KMS-11 (cell line): Measurements from ENCODE around the gene PPP1R15B.

Source experiments
- H2AFZ ChIP-seq: fragments of 200-600 bp; sonication (generic); 2 replicates; pipeline ENCODE4 v1.6.1; 2016; ENCODE audit warnings: antibody characterized with exemption, mixed run types, low read depth
- H3K27ac ChIP-seq: fragments of 200-600 bp; sonication (generic); 2 replicates; pipeline ENCODE4 v1.6.1; 2016; ENCODE audit warnings: mild to moderate bottlenecking, mixed run types
- H3K27me3 ChIP-seq: fragments of 200-600 bp; sonication (generic); 2 replicates; pipeline ENCODE4 v1.6.1; 2017; ENCODE audit warnings: mild to moderate bottlenecking, low read depth, mixed run types, moderate library complexity; ENCODE audit not compliant: insufficient read depth
- H3K36me3 ChIP-seq: fragments of 200-600 bp; sonication (generic); 2 replicates; pipeline ENCODE4 v1.6.1; 2017; ENCODE audit warnings: mild to moderate bottlenecking, mixed run types; ENCODE audit not compliant: insufficient read depth
- H3K4me1 ChIP-seq: fragments of 200-600 bp; sonication (generic); 2 replicates; pipeline ENCODE4 v1.6.1; 2016; ENCODE audit warnings: mild to moderate bottlenecking, low read depth, mixed run types; ENCODE audit not compliant: poor library complexity, severe bottlenecking
- H3K4me2 ChIP-seq: fragments of 200-600 bp; sonication (generic); 2 replicates; pipeline ENCODE4 v1.7.0; 2016; ENCODE audit warnings: mild to moderate bottlenecking, mixed run types
- H3K4me3 ChIP-seq: fragments of 200-600 bp; sonication (generic); IDR thresholded peaks from 2 replicates; pipeline ENCODE4 v1.6.1; 2017; ENCODE audit warnings: low read depth, low read length, mixed read lengths; ENCODE audit not compliant: insufficient read depth
- H3K79me2 ChIP-seq: fragments of 200-600 bp; sonication (generic); 2 replicates; pipeline ENCODE4 v1.6.1; 2016; ENCODE audit warnings: low read depth, mixed run types; ENCODE audit not compliant: insufficient read depth
- H3K9ac ChIP-seq: fragments of 200-600 bp; sonication (generic); 2 replicates; pipeline ENCODE4 v1.6.1; 2016; ENCODE audit warnings: mild to moderate bottlenecking, mixed run types
- H4K20me1 ChIP-seq: fragments of 200-600 bp; sonication (generic); 2 replicates; pipeline ENCODE4 v1.6.1; 2016; ENCODE audit warnings: mild to moderate bottlenecking, mixed run types; ENCODE audit not compliant: insufficient read depth
- CTCF ChIP-seq: fragments of 200-600 bp; sonication (generic); conservative IDR thresholded peaks from 2 replicates; pipeline ENCODE4 v1.6.1; 2017; ENCODE audit warnings: low read depth, mild to moderate bottlenecking, antibody characterized with exemption, low read length, moderate library complexity, mixed read lengths

Gene PPP1R15B

GRCh38 chr1:204373911-204374310 lies 37.7 kb downstream of the PPP1R15B start:
- H2AFZ ChIP-seq = no peak overlapping the region
- peaks cover 10% of the 10 kb centered on the region; the same call in 1 of the 2 replicates for H3K27me3 ChIP-seq
- H3K4me3 ChIP-seq = no peak overlapping the region
- no peaks in the 10 kb centered on the region for H3K4me1 ChIP-seq
- no peaks in the 10 kb centered on the region for H3K79me2 ChIP-seq
- H4K20me1 ChIP-seq = no peaks in the 10 kb centered on the region
- H3K27ac ChIP-seq = no peak overlapping the region
- H3K9ac ChIP-seq = no peak overlapping the region
- no peaks in the 10 kb centered on the region for H3K36me3 ChIP-seq
- no peak overlapping the region for H3K4me2 ChIP-seq
- TF ChIP-seq CTCF = no peak

- no peak for TF ChIP-seq CTCF
- H3K9ac ChIP-seq = no peak overlapping the region
- H3K4me3 ChIP-seq = no peak overlapping the region
Measured at GRCh38 chr1:204370176-204370575, 41.4 kb downstream of the PPP1R15B start.

GRCh38 chr1:204368996-204369726 lies 42.5 kb downstream of the PPP1R15B start:
- H3K4me2 ChIP-seq = no peak overlapping the region

More at GRCh38 chr1:204370176-204370575, 41.4 kb downstream of the PPP1R15B start:
- Histone ChIP-seq H3K4me2 (no peak overlapping the region), H2AFZ (no peak overlapping the region), H3K4me1 (no peaks in the 10 kb centered on the region), H3K27ac (no peak overlapping the region), H3K79me2 (no peaks in the 10 kb centered on the region), H3K27me3 (peaks cover 5% of the 10 kb centered on the region; the same call in 1 of the 2 replicates), H4K20me1 (no peaks in the 10 kb centered on the region), H3K36me3 (no peaks in the 10 kb centered on the region)

GRCh38 chr1:204367956-204368355 lies 43.7 kb downstream of the PPP1R15B start:
- H2AFZ ChIP-seq = no peak overlapping the region
- H3K4me3 ChIP-seq = no peak overlapping the region
- H3K27ac ChIP-seq = no peak overlapping the region
- H3K79me2 ChIP-seq = no peaks in the 10 kb centered on the region
- no peak for TF ChIP-seq CTCF
- peaks cover 5% of the 10 kb centered on the region; the same call in 1 of the 2 replicates for H3K27me3 ChIP-seq
- no peak overlapping the region for H3K4me2 ChIP-seq
- H3K36me3 ChIP-seq = no peaks in the 10 kb centered on the region
- no peaks in the 10 kb centered on the region for H4K20me1 ChIP-seq
- peaks cover 9% of the 10 kb centered on the region for H3K4me1 ChIP-seq
- no peak overlapping the region for H3K9ac ChIP-seq

More at GRCh38 chr1:204368996-204369726, 42.5 kb downstream of the PPP1R15B start:
- Histone ChIP-seq H3K27me3 (peaks cover 5% of the 10 kb centered on the region; the same call in 1 of the 2 replicates), H3K4me3 (no peak overlapping the region), H4K20me1 (no peaks in the 10 kb centered on the region), H3K36me3 (no peaks in the 10 kb centered on the region), H2AFZ (no peak overlapping the region), H3K9ac (no peak overlapping the region), H3K27ac (no peak overlapping the region), H3K4me1 (peaks cover 1% of the 10 kb centered on the region), H3K79me2 (no peaks in the 10 kb centered on the region)
- TF ChIP-seq CTCF = no peak
